ENCODE measurements around the gene RFTN1. TPM values are rescaled to one million over a fixed set of nuclear protein-coding genes. Genes with fewer than 3 reads are reported as not detected.

Gene RFTN1
- total and polyA plus RNA-seq, 10 of the 15 experiments (the other 5 are each of a cell fraction or from before 2014, with no cell fraction given): 20.6 to 213 (median 147) TPM

DNA sequence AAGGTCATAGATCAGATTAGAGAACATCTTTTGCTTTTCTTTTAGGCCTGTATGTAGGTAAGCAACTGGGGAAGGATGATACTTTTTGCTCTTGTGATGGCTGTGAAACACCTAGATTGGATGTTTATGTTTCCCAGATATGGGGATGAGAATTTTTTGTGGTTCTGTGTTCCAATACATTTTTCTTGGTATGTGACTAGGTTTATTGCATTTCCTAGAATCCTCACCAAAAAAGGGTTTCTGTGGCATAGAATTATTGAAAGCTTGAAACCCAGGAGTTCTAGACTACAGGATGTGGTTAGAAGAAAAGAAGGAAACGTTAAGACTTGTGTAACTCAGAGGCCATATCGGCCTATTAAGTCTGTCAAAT is 222.7 kb downstream of the RFTN1 start (continued):
- TF ChIP-seq, protein P1, sequence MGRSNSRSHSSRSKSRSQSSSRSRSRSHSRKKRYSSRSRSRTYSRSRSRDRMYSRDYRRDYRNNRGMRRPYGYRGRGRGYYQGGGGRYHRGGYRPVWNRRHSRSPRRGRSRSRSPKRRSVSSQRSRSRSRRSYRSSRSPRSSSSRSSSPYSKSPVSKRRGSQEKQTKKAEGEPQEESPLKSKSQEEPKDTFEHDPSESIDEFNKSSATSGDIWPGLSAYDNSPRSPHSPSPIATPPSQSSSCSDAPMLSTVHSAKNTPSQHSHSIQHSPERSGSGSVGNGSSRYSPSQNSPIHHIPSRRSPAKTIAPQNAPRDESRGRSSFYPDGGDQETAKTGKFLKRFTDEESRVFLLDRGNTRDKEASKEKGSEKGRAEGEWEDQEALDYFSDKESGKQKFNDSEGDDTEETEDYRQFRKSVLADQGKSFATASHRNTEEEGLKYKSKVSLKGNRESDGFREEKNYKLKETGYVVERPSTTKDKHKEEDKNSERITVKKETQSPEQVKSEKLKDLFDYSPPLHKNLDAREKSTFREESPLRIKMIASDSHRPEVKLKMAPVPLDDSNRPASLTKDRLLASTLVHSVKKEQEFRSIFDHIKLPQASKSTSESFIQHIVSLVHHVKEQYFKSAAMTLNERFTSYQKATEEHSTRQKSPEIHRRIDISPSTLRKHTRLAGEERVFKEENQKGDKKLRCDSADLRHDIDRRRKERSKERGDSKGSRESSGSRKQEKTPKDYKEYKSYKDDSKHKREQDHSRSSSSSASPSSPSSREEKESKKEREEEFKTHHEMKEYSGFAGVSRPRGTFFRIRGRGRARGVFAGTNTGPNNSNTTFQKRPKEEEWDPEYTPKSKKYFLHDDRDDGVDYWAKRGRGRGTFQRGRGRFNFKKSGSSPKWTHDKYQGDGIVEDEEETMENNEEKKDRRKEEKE (IDR thresholded peaks at IDR 0.05): no peak
- peak; percentile 61; the same call in 1 of the 2 replicates for TF ChIP-seq NFIC (IDR thresholded peaks at IDR 0.05; ENCODE audit: low read depth, low read length)
- TF ChIP-seq, protein P2, sequence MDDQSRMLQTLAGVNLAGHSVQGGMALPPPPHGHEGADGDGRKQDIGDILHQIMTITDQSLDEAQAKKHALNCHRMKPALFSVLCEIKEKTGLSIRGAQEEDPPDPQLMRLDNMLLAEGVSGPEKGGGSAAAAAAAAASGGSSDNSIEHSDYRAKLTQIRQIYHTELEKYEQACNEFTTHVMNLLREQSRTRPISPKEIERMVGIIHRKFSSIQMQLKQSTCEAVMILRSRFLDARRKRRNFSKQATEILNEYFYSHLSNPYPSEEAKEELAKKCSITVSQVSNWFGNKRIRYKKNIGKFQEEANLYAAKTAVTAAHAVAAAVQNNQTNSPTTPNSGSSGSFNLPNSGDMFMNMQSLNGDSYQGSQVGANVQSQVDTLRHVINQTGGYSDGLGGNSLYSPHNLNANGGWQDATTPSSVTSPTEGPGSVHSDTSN (IDR thresholded peaks at IDR 0.05; ENCODE audit: insufficient replicate concordance, low read depth, low read length): no peak
- TF ChIP-seq, protein P3, sequence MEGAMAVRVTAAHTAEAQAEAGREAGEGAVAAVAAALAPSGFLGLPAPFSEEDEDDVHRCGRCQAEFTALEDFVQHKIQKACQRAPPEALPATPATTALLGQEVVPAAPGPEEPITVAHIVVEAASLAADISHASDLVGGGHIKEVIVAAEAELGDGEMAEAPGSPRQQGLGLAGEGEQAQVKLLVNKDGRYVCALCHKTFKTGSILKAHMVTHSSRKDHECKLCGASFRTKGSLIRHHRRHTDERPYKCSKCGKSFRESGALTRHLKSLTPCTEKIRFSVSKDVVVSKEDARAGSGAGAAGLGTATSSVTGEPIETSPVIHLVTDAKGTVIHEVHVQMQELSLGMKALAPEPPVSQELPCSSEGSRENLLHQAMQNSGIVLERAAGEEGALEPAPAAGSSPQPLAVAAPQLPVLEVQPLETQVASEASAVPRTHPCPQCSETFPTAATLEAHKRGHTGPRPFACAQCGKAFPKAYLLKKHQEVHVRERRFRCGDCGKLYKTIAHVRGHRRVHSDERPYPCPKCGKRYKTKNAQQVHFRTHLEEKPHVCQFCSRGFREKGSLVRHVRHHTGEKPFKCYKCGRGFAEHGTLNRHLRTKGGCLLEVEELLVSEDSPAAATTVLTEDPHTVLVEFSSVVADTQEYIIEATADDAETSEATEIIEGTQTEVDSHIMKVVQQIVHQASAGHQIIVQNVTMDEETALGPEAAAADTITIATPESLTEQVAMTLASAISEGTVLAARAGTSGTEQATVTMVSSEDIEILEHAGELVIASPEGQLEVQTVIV (IDR thresholded peaks at IDR 0.05; ENCODE audit: borderline replicate concordance, partially characterized antibody): no peak
- TF ChIP-seq, protein P4, sequence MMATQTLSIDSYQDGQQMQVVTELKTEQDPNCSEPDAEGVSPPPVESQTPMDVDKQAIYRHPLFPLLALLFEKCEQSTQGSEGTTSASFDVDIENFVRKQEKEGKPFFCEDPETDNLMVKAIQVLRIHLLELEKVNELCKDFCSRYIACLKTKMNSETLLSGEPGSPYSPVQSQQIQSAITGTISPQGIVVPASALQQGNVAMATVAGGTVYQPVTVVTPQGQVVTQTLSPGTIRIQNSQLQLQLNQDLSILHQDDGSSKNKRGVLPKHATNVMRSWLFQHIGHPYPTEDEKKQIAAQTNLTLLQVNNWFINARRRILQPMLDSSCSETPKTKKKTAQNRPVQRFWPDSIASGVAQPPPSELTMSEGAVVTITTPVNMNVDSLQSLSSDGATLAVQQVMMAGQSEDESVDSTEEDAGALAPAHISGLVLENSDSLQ (IDR thresholded peaks at IDR 0.05): no peak
